D721Med (cell line): Measurements from ENCODE around the gene GSTA5.
"Not testable (repeated sequence)": the region's sequence is repeated elsewhere in the genome, so short reads cannot be mapped to it uniquely, and the experiment has no call there.

Experiments
- DNase-seq: peaks from one replicate; pipeline ENCODE4 v3.0.0; 2011; ENCODE audit warnings: low spot score; ENCODE audit not compliant: insufficient read length
- FAIRE-seq: peaks from 2 replicates; lab custom pipeline; 2011; peaks lifted over from hg19 to GRCh38; lab: Jason Lieb, UNC
- TF ChIP-seq, protein P1 (sequence below): IDR thresholded peaks from 2 replicates; pipeline ENCODE4 v1.5.1; 2012; ENCODE audit warnings: mild to moderate bottlenecking, control low read depth; ENCODE audit not compliant: insufficient read depth; ENCODE audit errors: missing control alignments

Gene GSTA5

DNA sequence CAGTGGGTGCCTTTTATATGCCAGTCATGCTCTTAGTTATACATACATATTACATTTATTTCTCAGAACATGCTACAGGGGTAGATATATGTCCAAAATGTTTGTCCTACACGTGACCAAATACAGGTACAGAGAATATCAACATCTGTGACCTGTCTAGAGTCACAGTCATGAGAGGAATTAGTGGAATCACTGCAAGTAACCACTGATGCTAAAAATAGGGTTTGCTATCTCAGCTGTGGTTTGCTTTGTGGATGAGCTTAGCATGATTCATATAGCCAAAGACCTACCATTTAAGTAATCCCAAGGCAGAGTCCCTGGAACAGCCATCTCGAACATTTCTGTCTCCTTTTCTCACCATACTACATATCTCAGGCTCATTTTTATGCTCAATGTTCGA lies 36.6 kb upstream of the GSTA5 start:
- TF ChIP-seq, protein P1, sequence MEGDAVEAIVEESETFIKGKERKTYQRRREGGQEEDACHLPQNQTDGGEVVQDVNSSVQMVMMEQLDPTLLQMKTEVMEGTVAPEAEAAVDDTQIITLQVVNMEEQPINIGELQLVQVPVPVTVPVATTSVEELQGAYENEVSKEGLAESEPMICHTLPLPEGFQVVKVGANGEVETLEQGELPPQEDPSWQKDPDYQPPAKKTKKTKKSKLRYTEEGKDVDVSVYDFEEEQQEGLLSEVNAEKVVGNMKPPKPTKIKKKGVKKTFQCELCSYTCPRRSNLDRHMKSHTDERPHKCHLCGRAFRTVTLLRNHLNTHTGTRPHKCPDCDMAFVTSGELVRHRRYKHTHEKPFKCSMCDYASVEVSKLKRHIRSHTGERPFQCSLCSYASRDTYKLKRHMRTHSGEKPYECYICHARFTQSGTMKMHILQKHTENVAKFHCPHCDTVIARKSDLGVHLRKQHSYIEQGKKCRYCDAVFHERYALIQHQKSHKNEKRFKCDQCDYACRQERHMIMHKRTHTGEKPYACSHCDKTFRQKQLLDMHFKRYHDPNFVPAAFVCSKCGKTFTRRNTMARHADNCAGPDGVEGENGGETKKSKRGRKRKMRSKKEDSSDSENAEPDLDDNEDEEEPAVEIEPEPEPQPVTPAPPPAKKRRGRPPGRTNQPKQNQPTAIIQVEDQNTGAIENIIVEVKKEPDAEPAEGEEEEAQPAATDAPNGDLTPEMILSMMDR, result no peak
- FAIRE-seq, result no peak
- no peak for DNase-seq

DNA sequence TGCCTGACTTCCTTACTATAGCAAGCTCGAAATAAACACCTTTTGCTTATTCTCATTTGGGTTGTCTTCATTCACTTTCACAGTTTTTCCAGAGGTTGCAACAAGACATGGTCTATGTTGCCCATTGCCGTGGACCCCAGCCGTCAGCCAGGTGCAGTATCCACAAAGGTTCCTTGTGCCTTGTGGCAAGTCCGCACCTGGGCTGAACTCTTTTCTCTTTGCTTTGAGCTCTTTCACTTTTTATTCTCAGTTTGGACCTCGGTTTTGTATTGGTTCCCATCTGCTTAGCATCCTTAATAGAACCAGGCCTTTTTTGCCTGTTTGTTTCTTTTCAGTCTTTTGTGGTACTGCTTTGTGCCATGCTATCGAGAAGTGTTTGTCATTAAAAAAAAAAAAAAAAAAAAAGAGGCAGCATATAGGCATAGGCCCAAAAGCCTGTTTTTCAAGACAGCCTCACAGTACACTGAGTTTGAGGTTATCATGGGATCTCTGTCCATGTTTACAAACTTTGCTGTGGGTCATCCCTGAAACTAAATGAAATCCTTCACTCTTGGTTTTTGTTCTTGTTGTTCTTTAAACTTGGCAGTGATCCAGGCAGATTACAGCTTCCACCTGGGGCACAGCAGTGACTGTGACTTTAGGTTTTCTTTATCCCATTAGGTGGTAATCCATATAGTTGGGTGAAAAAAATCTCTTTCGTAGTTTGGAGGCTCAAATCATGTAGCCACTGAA lies 35.6 kb upstream of the GSTA5 start:
- no peak for DNase-seq
- FAIRE-seq, result no peak
- TF ChIP-seq, protein P1, result no peak

DNA sequence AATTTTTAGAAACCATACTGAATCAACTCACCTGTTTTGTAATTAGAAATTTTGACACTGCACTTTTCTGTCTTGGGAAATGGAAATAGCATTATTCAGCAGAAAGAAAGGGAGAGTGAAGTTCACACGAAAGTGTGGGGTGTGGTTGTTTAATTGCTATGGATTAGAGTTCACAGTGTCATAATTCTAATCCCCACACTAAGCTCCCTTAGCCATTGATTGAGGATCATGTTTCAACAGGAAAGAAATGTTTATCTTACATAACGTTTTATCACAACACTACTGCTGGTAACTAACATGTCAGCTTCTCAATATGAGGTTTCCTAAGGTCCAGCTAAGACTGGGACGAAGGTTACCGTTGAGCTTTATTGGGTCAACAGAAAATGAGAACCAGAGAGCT lies 31.4 kb upstream of the GSTA5 start:
- FAIRE-seq, result peak; percentile 90
- TF ChIP-seq, protein P1, result no peak
- no peak for DNase-seq

DNA sequence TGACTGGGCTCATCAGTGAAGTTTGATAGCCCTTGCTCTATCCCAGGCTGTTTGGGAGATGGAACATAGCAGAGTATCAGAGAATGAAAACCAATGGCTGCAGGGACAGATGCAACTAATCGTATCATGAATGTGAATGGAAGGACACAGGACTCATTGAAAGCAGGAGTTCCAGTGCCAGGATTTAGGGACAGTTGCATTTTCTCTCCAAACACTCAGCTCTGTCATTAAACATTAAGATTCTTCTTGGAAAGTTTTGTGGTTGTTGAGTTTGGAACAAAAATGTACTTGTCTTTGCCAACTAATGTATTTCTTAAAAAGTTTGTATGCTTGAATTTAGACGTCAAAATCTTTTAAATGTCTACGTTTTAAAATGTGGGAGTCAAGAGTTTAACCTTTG lies 31.0 kb upstream of the GSTA5 start:
- DNase-seq, result no peak

DNA sequence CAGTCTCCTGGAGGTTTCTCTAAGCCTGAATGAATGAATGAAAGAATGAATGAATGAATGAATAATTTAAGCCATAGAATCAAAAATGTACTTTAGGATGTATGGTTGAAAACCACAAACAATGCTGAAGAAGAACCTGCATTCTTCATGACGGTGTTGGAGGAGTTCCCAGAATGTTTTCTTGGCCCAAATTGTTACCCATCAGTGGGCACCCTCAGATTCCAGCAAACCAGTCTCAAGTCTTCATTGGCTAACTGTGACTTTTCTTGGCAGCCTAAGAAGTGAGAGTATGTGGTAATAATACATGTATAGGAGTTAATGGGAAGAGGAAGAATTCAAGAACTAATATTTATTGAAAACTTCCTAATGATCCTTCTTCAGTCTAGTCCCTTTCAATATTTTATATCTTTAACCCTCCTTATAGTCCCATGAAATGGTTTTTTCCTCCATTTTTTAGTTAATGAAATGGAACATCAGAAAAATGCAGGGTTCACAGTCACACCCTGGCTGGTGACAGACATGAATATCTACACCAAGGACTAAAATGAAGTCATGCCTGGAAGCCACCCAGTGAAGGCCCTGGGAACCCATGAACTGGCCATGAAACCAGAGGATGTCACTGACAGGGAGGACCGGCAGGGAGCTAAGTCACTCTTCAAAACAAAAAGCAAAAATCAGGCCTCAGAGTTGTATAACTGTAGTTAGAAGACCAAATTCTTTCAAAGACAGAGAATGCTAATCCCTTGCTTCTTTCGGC lies 29.9 kb upstream of the GSTA5 start:
- not testable (repeated sequence) for DNase-seq, FAIRE-seq

More for the DNA sequence above, 31.0 kb upstream of the GSTA5 start:
- TF ChIP-seq, protein P1, result no peak
- FAIRE-seq, result no peak

DNA sequence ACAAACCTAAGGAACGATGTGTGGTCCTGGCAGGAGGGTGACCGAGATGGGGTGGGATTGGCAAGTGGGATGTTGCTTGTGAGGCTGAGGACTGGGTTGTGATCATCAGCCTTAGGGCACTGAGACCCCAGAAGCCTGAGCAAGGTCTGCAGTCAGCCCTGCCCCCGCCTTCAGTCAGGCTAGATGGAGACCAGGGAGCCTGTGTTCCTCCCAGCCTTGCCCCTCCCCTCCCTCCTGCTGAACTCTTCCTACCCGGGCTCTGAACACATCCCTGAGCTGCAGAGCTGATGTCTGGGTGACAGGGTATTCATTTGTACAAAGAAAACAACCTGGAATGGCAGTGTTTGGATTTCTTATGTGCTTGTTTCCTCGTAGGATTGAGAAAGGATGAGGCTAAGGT lies 28.3 kb upstream of the GSTA5 start:
- not testable (repeated sequence) for DNase-seq, FAIRE-seq

DNA sequence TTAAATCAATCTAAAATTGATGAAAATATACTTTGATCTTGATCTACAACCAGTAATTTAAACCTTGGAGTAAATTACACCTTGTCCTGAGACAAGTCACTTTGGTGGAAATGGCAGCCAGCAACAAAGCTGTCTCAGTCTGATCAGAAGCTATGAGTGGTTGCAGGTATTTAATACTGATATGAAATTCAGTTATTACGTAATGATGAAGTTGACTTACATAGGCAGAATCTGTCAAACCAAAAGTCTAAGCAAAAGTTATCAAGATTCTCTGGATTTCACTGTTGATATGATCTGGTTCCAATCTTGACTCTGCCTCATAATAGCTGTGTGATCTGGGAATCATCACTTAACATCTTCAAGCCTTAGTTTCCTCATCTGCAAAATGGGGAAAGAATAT lies 27.6 kb upstream of the GSTA5 start:
- no peak for DNase-seq
- TF ChIP-seq, protein P1, result no peak
- no peak for FAIRE-seq

DNA sequence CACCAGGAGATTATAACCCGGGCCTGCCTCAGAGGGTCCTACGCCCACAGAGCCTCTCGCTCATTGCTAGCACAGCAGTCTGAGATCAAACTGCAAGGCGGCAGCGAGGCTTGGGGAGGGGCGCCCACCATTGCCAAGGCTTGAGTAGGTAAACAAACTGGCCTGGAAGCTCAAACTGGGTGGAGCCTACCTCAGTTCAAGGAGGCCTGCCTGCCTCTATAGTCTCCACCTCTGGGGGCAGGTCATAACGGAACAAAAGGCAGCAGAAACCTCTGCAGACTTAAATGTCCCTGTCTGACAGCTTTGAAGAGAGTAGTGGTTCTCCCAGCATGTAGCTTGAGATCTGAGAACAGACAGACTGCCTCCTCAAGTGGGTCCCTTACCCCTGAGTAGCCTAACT lies 20.5 kb upstream of the GSTA5 start:
- FAIRE-seq, DNase-seq: not testable (repeated sequence)

DNA sequence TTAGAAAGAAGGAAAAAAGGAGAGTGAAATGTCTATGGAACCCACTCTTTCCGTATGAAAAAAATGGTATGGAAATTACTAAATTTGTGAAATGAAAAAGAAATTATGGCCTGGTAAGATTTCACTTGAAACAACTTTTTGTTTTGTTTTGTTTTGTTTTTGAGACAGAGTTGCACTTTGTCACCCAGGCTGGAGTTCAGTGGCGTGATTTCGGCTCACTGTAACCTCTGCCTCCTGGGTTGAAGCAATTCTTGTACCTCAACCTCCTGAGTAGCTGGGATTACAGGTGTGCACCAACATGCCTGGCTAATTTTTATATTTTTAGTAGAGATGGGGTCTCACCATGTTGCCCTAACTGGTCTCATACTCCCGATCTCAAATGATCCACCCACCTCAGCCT lies 17.8 kb upstream of the GSTA5 start:
- no peak for FAIRE-seq
- DNase-seq, result no peak

DNA sequence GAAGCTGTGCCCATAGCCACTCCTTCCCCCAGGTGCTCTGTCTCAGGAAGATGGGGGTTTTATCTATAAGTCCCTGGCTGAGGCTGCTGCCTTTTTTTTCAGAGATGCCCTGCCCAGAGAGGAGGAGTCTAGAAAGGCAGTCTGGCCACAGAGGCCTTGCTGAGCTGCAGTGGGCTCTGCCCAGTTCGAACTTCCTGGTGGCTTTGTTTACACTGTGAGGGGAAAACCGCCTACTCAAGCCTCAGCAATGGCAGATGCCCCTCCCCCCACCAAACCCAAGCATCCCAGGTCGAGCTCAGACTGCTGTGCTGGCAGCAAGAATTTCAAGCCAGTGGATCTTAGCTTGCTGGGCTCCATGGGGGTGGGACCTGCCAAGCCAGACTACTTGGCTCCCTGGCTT lies 15.5 kb upstream of the GSTA5 start:
- not testable (repeated sequence) for FAIRE-seq, DNase-seq

More for the DNA sequence above, 17.8 kb upstream of the GSTA5 start:
- TF ChIP-seq, protein P1, result no peak
